Tibial artery (tissue), 4 donors: ENCODE data around the gene CTBP1.

ENCODE experiments used
- DNase-seq, 2 donors: peaks; one replicate each; pipeline ENCODE4 v3.0.0-alpha.2; 2019
- H3K27ac ChIP-seq, 2 donors: fragments of 200-600 bp; sonication (generic) in 1 of 2; 1 replicate in 1 of 2; 2 replicates in 1 of 2; pipeline ENCODE4 v1.5.1; 2018 to 2019; ENCODE audit warnings: mild to moderate bottlenecking in 1 of 2
- H3K27me3 ChIP-seq, 2 donors: fragments of 200-600 bp; sonication (generic) in 1 of 2; one replicate each; pipeline versions ENCODE4 v1.5.1 to v1.6.0; 2016 to 2019
- H3K36me3 ChIP-seq, 3 donors: fragments of 200-600 bp; sonication (generic) in 2 of 3; one replicate each; pipeline ENCODE4 v1.5.1; 2016 to 2019; ENCODE audit warnings: mild to moderate bottlenecking in 2 of 3
- H3K4me1 ChIP-seq, 4 donors: fragments of 200-600 bp; sonication (generic) in 2 of 4; 1 replicate in 3 of 4; 2 replicates in 1 of 4; pipeline ENCODE4 v1.5.1; 2016 to 2019
- H3K4me3 ChIP-seq, 2 donors: fragments of 200-600 bp; sonication (generic) in 1 of 2; 1 replicate in 1 of 2; 2 replicates in 1 of 2; pipeline ENCODE4 v1.5.1; 2018 to 2019; ENCODE audit warnings: mild to moderate bottlenecking in 2 of 2
- H3K9me3 ChIP-seq, 3 donors: fragments of 200-600 bp; sonication (generic) in 1 of 3; one replicate each; pipeline ENCODE4 v1.5.1; 2016 to 2019
- intact Hi-C: fragments of 100-400 bp; cut with DNase I; formaldehyde crosslinking; loops from one replicate; pipeline ENCODE4 v1.15.0; 2023; ENCODE audit warnings: low total_unique reads
- TF ChIP-seq, protein P1 (sequence below), 2 experiments: fragments of 200-600 bp in 1 of 2; fragments of 450-650 bp in 1 of 2; IDR thresholded peaks; one replicate each; pipeline ENCODE4 v1.5.1; 2017 to 2019; ENCODE audit warnings: antibody characterized with exemption in 2 of 2, mild to moderate bottlenecking in 1 of 2, moderate library complexity in 1 of 2

Gene CTBP1

DNA sequence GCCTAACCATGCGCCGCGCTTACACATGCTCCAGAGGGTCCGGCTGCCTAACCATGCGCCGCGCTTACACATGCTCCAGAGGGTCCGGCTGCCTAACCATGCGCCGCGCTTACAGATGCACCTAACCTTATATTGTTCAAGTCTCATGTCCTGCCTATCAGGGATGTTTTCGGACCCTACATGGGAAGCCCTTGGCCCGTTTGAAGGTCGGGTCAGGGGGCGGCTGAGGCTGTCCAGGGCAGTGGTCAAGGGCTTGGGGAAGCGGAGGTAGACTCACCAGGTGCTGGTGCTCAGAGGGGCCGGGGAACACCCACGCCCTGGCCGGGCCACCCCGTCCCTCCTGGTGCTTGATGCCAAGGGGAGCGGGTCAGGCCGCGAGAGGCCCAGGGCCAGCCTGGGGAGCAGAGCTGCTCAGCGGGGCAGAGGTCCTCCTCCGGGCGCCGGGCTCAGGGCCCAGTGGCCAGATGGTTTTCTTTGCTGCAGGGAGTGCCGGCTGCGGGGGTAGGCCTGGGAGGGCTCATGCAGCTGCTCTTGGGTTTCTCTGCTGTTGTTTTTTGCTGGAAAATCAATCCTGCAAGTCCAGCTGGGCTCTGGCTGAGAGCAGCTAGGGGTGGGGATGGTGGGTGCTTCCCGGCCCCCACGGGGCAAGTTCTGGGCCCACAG, 41.2 kb downstream of the CTBP1 start:
- peak overlapping the region; percentile 8 to 75 for H3K27ac ChIP-seq

DNA sequence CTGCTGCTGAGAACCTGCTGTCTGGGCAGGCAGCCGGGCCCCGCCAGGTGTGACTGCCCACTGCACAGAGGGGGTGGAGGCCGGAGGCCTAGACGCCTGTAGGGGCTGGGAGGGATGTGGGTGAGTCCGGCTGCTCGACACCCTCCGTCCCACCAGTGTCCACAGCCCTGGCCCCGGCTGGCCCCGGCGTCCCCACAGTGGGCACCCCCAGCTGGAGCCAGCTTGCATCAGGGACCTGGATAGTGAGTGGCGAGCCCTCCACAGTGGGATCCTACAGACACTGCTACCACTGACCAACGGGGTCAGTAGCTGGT, 41.8 kb downstream of the CTBP1 start:
- Histone ChIP-seq H3K4me1 (peaks cover 10 to 46% (median 45%) of the 10 kb centered on the region in 4 donors), H3K36me3 (peaks cover under 1 to 7% (median 3%) of the 10 kb centered on the region in 3 donors)
- intact Hi-C loops = no loop called here

More for the DNA sequence above, 41.2 kb downstream of the CTBP1 start:
- Histone ChIP-seq H3K36me3 (peaks cover 7 to 13% (median 9%) of the 10 kb centered on the region in 3 donors), H3K4me1 (peaks cover 10 to 51% (median 48%) of the 10 kb centered on the region in 4 donors), H3K9me3 (no peaks in the 10 kb centered on the region), H3K27me3 (no peaks in the 10 kb centered on the region), H3K4me3 (no peak overlapping the region)
- intact Hi-C loops = no loop called here
- peak; percentile 31 to 66 for DNase-seq
- TF ChIP-seq, protein P1, sequence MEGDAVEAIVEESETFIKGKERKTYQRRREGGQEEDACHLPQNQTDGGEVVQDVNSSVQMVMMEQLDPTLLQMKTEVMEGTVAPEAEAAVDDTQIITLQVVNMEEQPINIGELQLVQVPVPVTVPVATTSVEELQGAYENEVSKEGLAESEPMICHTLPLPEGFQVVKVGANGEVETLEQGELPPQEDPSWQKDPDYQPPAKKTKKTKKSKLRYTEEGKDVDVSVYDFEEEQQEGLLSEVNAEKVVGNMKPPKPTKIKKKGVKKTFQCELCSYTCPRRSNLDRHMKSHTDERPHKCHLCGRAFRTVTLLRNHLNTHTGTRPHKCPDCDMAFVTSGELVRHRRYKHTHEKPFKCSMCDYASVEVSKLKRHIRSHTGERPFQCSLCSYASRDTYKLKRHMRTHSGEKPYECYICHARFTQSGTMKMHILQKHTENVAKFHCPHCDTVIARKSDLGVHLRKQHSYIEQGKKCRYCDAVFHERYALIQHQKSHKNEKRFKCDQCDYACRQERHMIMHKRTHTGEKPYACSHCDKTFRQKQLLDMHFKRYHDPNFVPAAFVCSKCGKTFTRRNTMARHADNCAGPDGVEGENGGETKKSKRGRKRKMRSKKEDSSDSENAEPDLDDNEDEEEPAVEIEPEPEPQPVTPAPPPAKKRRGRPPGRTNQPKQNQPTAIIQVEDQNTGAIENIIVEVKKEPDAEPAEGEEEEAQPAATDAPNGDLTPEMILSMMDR (IDR thresholded peaks at IDR 0.05) = no peak

DNA sequence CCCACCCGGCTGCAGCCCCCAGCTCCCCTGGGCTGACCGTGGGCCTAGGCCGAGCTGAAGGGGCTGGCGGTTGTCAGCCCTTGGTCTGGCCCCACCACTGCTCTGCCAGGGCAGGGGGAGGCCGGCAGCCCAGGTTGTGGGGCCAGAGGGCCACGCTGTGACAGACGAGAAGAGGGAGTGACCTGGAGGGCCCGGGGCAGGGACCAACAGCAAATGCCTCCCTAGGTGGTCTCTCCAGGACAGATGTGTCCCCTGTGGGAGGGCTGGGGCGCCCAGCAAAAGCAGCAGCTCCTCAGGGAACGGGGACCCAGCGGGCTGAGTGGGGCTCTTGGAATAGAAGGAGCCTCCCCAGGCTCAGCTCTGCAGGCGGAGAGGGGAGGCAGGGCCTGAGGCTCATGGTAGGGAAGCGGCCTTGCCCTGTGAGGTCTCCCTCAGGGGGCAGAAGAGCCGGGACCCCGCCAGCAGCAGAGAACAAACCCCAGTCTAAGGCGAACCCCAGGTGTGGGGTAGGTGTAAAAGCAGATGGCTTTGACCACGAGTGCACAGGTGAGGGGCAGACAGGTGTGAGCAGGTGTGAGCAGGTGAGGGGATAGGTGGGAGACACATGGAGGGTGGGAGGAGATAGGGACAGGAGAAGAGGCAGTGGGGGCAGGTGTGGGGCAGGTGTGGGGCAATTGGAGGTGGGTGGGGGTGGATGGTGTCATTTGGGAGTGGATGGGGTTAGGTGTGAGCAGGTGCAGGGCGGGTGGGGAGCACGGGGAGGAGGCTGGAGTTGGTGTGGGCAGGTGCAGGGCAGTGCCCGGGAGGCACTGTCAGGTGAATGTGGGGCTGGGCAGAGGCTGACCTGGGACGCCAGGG, 42.4 kb downstream of the CTBP1 start:
- peaks cover 10 to 41% (median 39%) of the 10 kb centered on the region in 4 donors for H3K4me1 ChIP-seq
- intact Hi-C loops = no loop called here
- DNase-seq = peak in 1 of 2 donors; percentile 63
- TF ChIP-seq, protein P1 (IDR thresholded peaks at IDR 0.05) = no peak
- H3K9me3 ChIP-seq = no peaks in the 10 kb centered on the region
- no peak overlapping the region for H3K4me3 ChIP-seq
- H3K27me3 ChIP-seq = no peaks in the 10 kb centered on the region
- peaks cover 0 to 5% (median 0%) of the 10 kb centered on the region in 3 donors for H3K36me3 ChIP-seq
- H3K27ac ChIP-seq = no peak overlapping the region

More for the DNA sequence above, 41.8 kb downstream of the CTBP1 start:
- Histone ChIP-seq H3K27ac (no peak overlapping the region), H3K27me3 (no peaks in the 10 kb centered on the region), H3K4me3 (no peak overlapping the region), H3K9me3 (no peaks in the 10 kb centered on the region)
- DNase-seq = peak; percentile 22 to 62
- TF ChIP-seq, protein P1 (IDR thresholded peaks at IDR 0.05) = no peak

DNA sequence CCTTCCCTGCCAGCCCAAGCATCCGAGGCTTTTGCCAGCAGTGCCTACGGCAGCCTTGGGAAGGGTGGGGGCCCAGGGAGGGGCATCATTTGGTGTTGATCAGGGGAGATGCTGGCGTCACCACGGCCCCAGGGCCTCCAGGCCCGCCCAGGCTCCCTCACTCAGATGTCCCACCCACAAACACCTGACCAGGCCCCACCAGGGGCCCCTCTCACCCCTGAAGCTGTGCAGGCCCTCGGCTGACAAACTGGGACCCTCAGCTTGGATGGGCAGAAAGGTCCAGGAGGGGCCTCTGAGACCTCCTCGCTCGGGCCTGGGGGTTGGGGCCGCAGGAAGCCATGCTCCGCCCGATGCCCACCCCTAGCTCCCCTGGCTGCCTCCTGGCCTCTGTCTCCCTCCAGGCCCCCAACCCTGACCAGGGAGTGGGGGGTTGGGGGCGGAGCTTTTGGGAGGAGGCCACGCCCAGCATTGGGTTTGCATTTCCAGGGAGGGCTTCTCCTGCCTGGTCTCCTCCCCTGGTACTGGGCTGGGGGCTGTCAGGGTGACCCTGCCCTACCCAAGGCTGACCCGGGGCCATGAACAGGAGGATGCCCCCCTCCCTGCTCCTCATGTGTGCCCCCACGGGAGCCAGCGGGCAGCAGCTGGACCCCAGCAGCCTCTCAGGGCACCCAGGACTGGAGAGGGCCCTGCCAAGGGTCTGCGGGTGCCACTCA, 43.2 kb downstream of the CTBP1 start:
- intact Hi-C loops = no loop called here
- H3K9me3 ChIP-seq = no peaks in the 10 kb centered on the region
- H3K27ac ChIP-seq = no peak overlapping the region
- TF ChIP-seq, protein P1 (IDR thresholded peaks at IDR 0.05) = no peak
- peaks cover 0 to 2% (median 0%) of the 10 kb centered on the region in 3 donors for H3K36me3 ChIP-seq
- no peak overlapping the region for H3K4me3 ChIP-seq
- DNase-seq = peak in 1 of 2 donors; percentile 61
- no peaks in the 10 kb centered on the region for H3K27me3 ChIP-seq
- peaks cover 12 to 40% (median 37%) of the 10 kb centered on the region in 4 donors for H3K4me1 ChIP-seq

DNA sequence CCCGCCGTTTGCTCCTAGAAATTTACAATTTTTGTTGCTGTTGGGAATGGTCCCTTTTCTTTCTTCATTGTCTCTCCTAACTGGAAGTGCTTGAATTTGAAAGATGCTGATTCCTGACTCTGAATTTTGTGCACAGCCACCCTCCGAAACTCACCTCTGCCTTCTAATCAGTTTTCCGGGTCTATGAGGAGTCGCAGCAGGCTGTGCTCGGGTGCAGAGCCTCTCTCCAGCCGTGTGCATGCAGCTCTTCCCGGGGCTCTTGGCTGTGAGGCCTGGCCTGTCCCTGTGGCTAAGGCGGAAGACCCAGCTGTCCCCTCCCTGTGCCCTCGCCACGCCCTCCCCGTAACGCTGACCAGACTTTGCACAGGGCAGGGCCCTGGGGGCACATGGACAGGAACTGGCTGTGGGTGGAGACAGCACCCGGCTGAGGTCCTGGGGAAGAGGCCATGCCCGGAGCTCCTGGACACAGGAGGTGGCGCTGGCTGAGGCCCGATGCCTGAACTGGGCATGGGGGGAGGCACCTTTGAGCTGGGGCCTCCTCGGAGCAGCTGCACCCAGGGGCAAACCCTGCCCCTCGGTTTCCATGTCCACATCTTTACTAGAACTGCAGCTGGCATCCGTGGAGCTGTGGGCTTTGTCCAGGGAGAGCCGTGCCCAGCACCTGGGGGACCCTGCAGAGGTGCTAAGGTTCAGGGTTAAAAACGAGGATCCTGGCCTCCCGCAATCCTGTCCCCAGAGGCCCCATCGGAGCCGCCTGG, 43.9 kb downstream of the CTBP1 start:
- no peak overlapping the region for H3K27ac ChIP-seq

More for the DNA sequence above, 43.9 kb downstream of the CTBP1 start:
- Histone ChIP-seq H3K27me3 (no peaks in the 10 kb centered on the region), H3K4me1 (peaks cover 15 to 40% (median 36%) of the 10 kb centered on the region in 4 donors), H3K4me3 (no peak overlapping the region), H3K36me3 (no peaks in the 10 kb centered on the region), H3K9me3 (no peaks in the 10 kb centered on the region)
- intact Hi-C loops = no loop called here
- TF ChIP-seq, protein P1 (IDR thresholded peaks at IDR 0.05) = no peak
- DNase-seq = peak; percentile 18 to 63
